IPS-18c (cell line): ENCODE measurements around the gene NECAB3.
"Not testable (repeated sequence)": the region's sequence is repeated elsewhere in the genome, so short reads cannot be mapped to it uniquely, and the experiment has no call there.

Experiments
- H3K4me3 ChIP-seq: 2 replicates; pipeline ENCODE4 v1.7.0; 2013; ENCODE audit warnings: low read depth, mild to moderate bottlenecking, low read length, moderate library complexity; ENCODE audit not compliant: insufficient read depth
- H3K9me3 ChIP-seq: one replicate; pipeline ENCODE4 v1.6.1; 2013; ENCODE audit warnings: mild to moderate bottlenecking, low read length, moderate library complexity; ENCODE audit not compliant: control insufficient read depth, insufficient read depth

The NECAB3 gene

DNA sequence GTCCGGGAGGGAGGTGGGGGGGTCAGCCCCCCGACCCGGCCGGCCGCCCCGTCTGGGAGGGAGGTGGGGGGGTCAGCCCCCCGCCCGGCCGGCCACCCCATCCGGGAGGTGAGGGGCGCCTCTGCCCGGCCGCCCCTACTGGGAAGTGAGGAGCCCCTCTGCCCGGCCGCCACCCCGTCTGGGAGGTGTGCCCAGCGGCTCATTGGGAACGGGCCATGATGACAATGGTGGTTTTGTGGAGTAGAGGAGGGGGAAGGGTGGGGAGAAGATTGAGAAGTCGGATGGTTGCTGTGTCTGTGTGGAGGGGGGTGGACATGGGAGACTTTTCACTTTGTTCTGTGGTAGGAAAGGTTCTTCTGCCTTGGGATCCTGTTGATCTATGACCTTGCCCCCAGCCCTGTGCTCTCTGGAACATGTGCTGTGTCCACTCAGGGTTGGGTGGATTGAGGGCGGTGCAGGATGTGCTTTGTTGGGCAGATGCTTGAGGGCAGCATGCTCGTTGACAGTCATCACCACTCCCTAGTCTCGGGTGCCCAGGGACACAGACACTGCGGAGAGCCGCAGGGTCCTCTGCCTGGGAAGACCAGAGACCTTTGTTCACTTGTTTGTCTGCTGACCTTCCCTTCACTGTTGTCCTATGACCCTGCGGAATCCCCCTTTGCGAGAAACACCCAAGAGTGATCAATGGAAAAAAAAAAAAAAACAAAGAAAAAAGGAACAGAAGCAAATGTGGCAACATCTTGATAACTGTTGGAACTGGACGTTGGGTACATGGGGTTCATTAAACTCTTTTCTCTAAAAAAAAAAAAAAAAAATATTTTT is 27.6 kb upstream of the NECAB3 start:
- Histone ChIP-seq H3K9me3 (peaks cover 7% of the 10 kb centered on the region), H3K4me3 (no peak overlapping the region)

GRCh38 chr20:33700696-33701441 is 26.6 kb upstream of the NECAB3 start:
- H3K4me3 ChIP-seq, H3K9me3 ChIP-seq: not testable (repeated sequence)

GRCh38 chr20:33698966-33699365 is 24.7 kb upstream of the NECAB3 start:
- H3K9me3 ChIP-seq, H3K4me3 ChIP-seq: not testable (repeated sequence)

GRCh38 chr20:33697129-33697528 is 22.9 kb upstream of the NECAB3 start:
- Histone ChIP-seq H3K4me3 (no peak overlapping the region), H3K9me3 (peaks cover 7% of the 10 kb centered on the region)

GRCh38 chr20:33696448-33696847 is 22.2 kb upstream of the NECAB3 start:
- Histone ChIP-seq H3K9me3 (peaks cover 7% of the 10 kb centered on the region), H3K4me3 (no peak overlapping the region)

- Histone ChIP-seq H3K4me3 (no peak overlapping the region), H3K9me3 (peaks cover 7% of the 10 kb centered on the region)
Observed at GRCh38 chr20:33694639-33695012, 20.4 kb upstream of the NECAB3 start.

- H3K9me3 ChIP-seq, result peaks cover 7% of the 10 kb centered on the region
- no peak overlapping the region for H3K4me3 ChIP-seq
Observed at GRCh38 chr20:33693741-33694638, 19.8 kb upstream of the NECAB3 start.

DNA sequence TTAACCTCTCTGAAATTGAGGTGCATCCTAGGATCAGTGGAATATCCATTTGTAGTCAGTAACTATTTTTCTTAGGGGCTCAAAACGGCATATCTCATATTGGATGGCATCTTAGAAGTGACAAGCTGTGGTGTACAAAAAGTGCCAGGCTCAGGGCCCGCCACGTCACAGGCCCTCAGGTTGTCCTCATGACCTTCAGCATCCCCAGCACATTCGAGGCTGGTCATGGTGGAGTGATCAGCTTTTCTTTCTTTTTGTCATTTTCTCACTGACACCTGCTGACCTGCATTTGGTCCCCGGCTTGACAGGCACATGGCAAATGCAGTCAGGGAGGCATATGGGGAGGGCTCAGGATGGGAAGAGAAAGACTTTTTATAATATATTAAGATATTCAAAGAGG is 19.1 kb upstream of the NECAB3 start:
- H3K4me3 ChIP-seq, result no peak overlapping the region
- peaks cover 5% of the 10 kb centered on the region for H3K9me3 ChIP-seq

GRCh38 chr20:33689973-33690372 is 15.7 kb upstream of the NECAB3 start:
- H3K9me3 ChIP-seq, result no peaks in the 10 kb centered on the region
- H3K4me3 ChIP-seq, result no peak overlapping the region

DNA sequence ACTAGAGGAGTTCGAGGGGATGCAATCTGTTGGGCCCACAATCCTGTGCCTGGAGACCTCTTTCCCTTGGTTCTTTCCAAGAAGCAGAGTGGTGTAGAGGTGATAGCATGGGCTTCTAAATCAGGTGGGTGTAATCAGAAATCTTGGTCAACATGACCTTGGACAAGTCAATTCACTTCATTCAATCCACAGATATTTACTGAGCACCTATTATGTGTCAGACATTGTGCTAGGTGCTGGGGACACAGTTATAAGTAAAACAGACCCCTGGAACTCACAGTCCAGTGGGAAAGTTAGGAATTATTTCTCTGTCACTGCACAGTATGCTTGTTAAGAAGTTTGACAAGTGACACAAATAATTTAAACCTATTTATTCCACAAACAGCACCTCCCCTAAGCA is 15.3 kb upstream of the NECAB3 start:
- H3K4me3 ChIP-seq, result no peak overlapping the region
- no peaks in the 10 kb centered on the region for H3K9me3 ChIP-seq

DNA sequence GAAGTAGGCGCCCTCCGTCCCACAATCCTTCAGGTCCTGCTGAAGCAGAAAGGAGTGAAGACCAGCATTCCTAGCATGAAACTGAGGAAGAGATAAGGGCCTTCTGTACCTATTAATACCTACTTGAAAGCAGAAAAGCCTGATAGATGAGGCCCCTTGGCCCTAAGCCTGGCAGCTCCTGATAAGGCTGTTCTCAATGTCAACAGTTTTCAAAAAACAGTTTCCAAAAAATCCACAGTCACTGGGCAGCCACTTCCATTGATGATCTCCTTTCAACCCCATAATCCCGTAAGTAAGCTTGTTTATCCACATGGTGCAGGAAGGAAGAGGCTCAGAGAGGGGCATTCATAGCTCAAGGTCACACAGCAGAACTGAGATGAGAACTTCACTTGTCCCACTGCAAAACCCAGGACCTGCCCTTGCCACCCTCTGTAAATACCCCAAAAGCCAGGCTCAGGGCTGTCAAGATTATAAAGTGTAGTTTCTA is 14.8 kb upstream of the NECAB3 start:
- no peaks in the 10 kb centered on the region for H3K9me3 ChIP-seq
- no peak overlapping the region for H3K4me3 ChIP-seq

- no peak overlapping the region for H3K4me3 ChIP-seq
Observed at GRCh38 chr20:33687993-33688937, 14.0 kb upstream of the NECAB3 start.

DNA sequence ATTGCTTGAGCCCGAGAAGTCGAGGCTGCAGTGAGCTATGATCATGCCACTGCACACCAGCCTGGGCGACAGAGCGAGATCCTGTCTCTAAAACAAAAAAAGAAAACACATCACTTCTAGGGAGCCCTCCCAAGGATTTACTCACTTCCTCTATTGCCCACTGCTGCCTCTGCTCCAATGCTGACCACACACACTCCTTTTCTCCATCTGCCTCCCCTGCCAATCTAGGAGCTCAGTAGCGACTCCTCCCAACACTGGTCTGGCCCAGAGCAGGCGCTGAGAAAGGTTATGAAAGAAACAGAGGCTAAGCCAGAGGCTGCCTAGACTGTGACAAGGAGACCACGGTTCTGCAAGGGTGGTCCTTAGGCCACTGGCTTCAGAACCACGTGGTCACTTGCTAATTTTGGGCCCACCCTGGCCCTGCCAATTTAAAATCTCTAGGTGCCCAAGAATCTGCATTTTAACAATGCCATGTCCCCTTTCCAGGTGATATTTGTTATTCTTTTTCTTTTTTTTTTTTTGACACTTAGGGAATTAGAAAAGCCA is 13.2 kb upstream of the NECAB3 start:
- Histone ChIP-seq H3K9me3 (no peaks in the 10 kb centered on the region), H3K4me3 (no peak overlapping the region)

More at GRCh38 chr20:33687993-33688937, 14.0 kb upstream of the NECAB3 start:
- H3K9me3 ChIP-seq, result no peaks in the 10 kb centered on the region

DNA sequence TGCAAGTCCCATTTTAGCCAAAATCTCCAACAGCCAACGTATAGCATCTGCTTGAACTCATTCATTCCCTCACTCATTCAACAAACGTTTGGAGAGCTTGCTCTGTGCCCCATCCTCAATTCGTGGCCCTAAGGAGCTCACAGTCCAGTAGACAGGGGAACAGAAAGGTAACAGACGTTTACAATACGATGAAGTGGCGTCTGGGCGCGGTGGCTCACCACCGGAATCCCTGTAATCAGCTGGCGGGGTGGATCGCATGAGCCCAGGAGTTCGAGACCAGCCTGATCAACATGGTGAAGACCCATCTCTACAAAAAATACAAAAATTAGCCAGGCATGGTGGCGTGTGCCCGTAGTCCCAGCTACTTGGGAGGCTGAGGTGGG is 12.7 kb upstream of the NECAB3 start:
- Histone ChIP-seq H3K9me3 (no peaks in the 10 kb centered on the region), H3K4me3 (peak overlapping the region; percentile 40)

GRCh38 chr20:33686100-33686983 is 12.1 kb upstream of the NECAB3 start, which contains the start of gene E2F1:
TSS of gene E2F1 (minus strand) at chr20:33686385. CDS start at chr20:33686264, 121 bp downstream.
- peak within 1 kb of the TSS; percentile 40 for H3K4me3 ChIP-seq

More at GRCh38 chr20:33686100-33686983, 12.1 kb upstream of the NECAB3 start, which contains the start of gene E2F1:
- H3K9me3 ChIP-seq, result no peaks in the 10 kb centered on the region
